Activated CD8-positive, alpha-beta T cell treated with anti-CD3 and anti-CD28 coated beads for 36 hours (primary cell): ENCODE measurements around the gene PLD1. TPM values are rescaled to one million over a fixed set of nuclear protein-coding genes. Genes with fewer than 3 reads are reported as not detected.
"Not testable (repeated sequence)": the region's sequence is repeated elsewhere in the genome, so short reads cannot be mapped to it uniquely, and the experiment has no call there.

Experiments
- ATAC-seq: fragments of 200-7000 bp; cut with Tn5 transposase; one replicate; pipeline ENCODE4 v1.10.0; 2021; ENCODE audit warnings: mild to moderate bottlenecking, moderate library complexity
- CTCF ChIA-PET: fragments of 350-600 bp; sonication (Branson Sonifier 250); formaldehyde crosslinking; loops from one replicate; lab custom pipeline; 2021; ENCODE audit warnings: antibody characterized with exemption; lab: Charles Lee
- POLR2A ChIA-PET: fragments of 350-600 bp; sonication (Branson Sonifier 250); formaldehyde crosslinking; loops from one replicate; lab custom pipeline; 2021; ENCODE audit warnings: antibody characterized with exemption; lab: Charles Lee
- DNase-seq: peaks from one replicate; pipeline ENCODE4 v3.0.0-alpha.2; 2020
- H3K27ac Mint-ChIP-seq: one replicate; pipeline ENCODE4 v1.8.0; 2021; ENCODE audit warnings: mild to moderate bottlenecking, mixed read lengths
- H3K27me3 Mint-ChIP-seq: one replicate; pipeline ENCODE4 v1.8.0; 2021; ENCODE audit warnings: mixed read lengths
- H3K36me3 Mint-ChIP-seq: one replicate; pipeline ENCODE4 v1.8.0; 2021; ENCODE audit warnings: low read depth, mixed read lengths
- H3K4me1 Mint-ChIP-seq: one replicate; pipeline ENCODE4 v1.8.0; 2021; ENCODE audit warnings: low read depth, mixed read lengths
- H3K4me3 Mint-ChIP-seq: one replicate; pipeline ENCODE4 v1.8.0; 2021; ENCODE audit warnings: mild to moderate bottlenecking, moderate library complexity, mixed read lengths
- H3K9me3 Mint-ChIP-seq: one replicate; pipeline ENCODE4 v1.8.0; 2021; ENCODE audit warnings: mixed read lengths
- CTCF ChIP-seq: fragments of 200-600 bp; IDR thresholded peaks from one replicate; pipeline ENCODE4 v1.8.0; 2022; ENCODE audit warnings: antibody characterized with exemption, mild to moderate bottlenecking
- intact Hi-C: fragments of 100-400 bp; cut with micrococcal nuclease; formaldehyde crosslinking; loops from one replicate; pipeline ENCODE4 v1.10.0; 2022
- total RNA-seq, 2 experiments: library from RNA; stranded (reverse); gene quantifications; one replicate each; pipeline ENCODE4 v1.2.3, GENCODE V29; 2021

PLD1 gene
- total RNA-seq, 2 experiments from 2014 or later: 0.86 to 1.2 TPM

DNA sequence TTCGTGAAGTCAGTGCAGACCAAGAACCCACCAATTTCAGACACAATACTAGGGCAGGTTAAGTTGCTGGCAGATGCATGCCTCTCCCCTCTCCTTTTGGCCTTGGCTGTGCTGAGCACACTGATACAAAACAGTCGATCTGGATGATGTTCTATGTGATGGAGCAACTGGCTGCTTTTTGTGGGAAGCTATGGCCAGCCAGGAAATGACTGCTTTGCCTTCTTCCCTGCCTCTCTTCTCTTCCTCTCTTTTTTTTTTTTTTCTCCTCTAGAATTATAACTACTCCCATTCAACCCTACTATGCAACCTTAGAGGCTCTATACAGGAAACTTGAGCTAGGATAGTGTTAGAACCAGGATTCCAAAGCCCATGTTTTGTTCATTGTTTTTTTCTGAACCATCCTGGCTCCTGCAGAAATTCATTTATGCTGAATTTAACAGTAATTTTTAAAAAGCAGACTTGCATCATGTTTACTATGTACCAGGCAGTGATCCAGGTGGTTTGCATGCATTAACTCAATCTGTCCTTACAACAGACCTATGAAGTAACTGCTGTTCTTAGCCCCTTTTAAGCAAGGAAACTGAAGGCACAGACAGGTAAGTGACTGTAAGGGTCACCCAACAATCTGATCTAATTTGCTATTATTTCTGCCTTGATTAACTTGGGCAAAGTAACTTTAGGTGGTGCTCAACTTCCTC is 62.9 kb downstream of the PLD1 start:
- Mint-ChIP-seq H3K36me3 (no peaks in the 10 kb centered on the region), H3K27ac (no peak overlapping the region), H3K9me3 (no peaks in the 10 kb centered on the region), H3K27me3 (peaks cover 26% of the 10 kb centered on the region), H3K4me1 (no peaks in the 10 kb centered on the region), H3K4me3 (no peak overlapping the region)
- ATAC-seq (no peak), DNase-seq (no peak)
- intact Hi-C loops: no loop called here
- TF ChIP-seq CTCF: no peak
- POLR2A ChIA-PET: no interaction called here
- CTCF ChIA-PET: no interaction called here

- H3K36me3 Mint-ChIP-seq, H3K4me1 Mint-ChIP-seq, CTCF ChIA-PET, H3K9me3 Mint-ChIP-seq, intact Hi-C loops, POLR2A ChIA-PET, DNase-seq, H3K4me3 Mint-ChIP-seq, ATAC-seq, H3K27ac Mint-ChIP-seq: not testable (repeated sequence)
- H3K27me3 Mint-ChIP-seq: peaks cover 26% of the 10 kb centered on the region
These were observed 63.7 kb downstream of the PLD1 start for GRCh38 chr3:171746320-171747222.

GRCh38 chr3:171745577-171746319 is 64.5 kb downstream of the PLD1 start:
- intact Hi-C loops: no loop called here
- CTCF ChIA-PET: no interaction called here
- no peak for DNase-seq
- Mint-ChIP-seq H3K4me3 (no peak overlapping the region), H3K27ac (no peak overlapping the region), H3K27me3 (peaks cover 26% of the 10 kb centered on the region), H3K4me1 (no peaks in the 10 kb centered on the region), H3K9me3 (no peaks in the 10 kb centered on the region), H3K36me3 (no peaks in the 10 kb centered on the region)
- ATAC-seq: no peak
- POLR2A ChIA-PET: no interaction called here
- TF ChIP-seq CTCF: no peak

GRCh38 chr3:171744158-171744741 is 66.0 kb downstream of the PLD1 start:
- Mint-ChIP-seq H3K36me3 (no peaks in the 10 kb centered on the region), H3K4me3 (no peak overlapping the region), H3K4me1 (no peaks in the 10 kb centered on the region), H3K27ac (no peak overlapping the region), H3K9me3 (no peaks in the 10 kb centered on the region), H3K27me3 (peaks cover 21% of the 10 kb centered on the region)
- intact Hi-C loops: no loop called here
- CTCF ChIA-PET: interaction anchor here (1.7 kb wide), 1 partner anchor 28 kb away, joined by 8 read pairs; no protein-coding TSS in a partner anchor
- no peak for TF ChIP-seq CTCF
- no peak for ATAC-seq
- POLR2A ChIA-PET: no interaction called here
- DNase-seq: no peak
